Subcutaneous abdominal adipose tissue (tissue), 5 donors: ENCODE measurements around the gene SLC39A10.
"Not testable (repeated sequence)": the region's sequence is repeated elsewhere in the genome, so short reads cannot be mapped to it uniquely, and the experiment has no call there.

Experiments used
- H3K27ac ChIP-seq: one replicate; pipeline ENCODE4 v1.7.0; 2013; ENCODE audit warnings: low read depth, mild to moderate bottlenecking, inconsistent platforms, low read length, moderate library complexity
- H3K27me3 ChIP-seq, 5 donors: one replicate each; pipeline ENCODE4 v1.7.0; 2013; ENCODE audit warnings: low read length in 5 of 5, inconsistent platforms in 1 of 5; ENCODE audit not compliant: control insufficient read depth in 5 of 5, insufficient read depth in 4 of 5
- H3K36me3 ChIP-seq, 5 donors: one replicate each; pipeline ENCODE4 v1.7.0; 2013; ENCODE audit warnings: low read length in 5 of 5; ENCODE audit not compliant: control insufficient read depth in 5 of 5, insufficient read depth in 5 of 5
- H3K4me1 ChIP-seq, 5 donors: one replicate each; pipeline ENCODE4 v1.7.0; 2013; ENCODE audit warnings: low read length in 5 of 5, mild to moderate bottlenecking in 3 of 5, moderate library complexity in 1 of 5; ENCODE audit not compliant: control insufficient read depth in 5 of 5, insufficient read depth in 5 of 5
- H3K4me3 ChIP-seq, 5 donors: one replicate each; pipeline ENCODE4 v1.7.0; 2013; ENCODE audit warnings: low read length in 5 of 5, low read depth in 1 of 5
- H3K9ac ChIP-seq, 5 donors: one replicate each; pipeline ENCODE4 v1.7.0; 2013; ENCODE audit warnings: low read length in 5 of 5, mild to moderate bottlenecking in 4 of 5, moderate library complexity in 3 of 5
- H3K9me3 ChIP-seq, 5 donors: one replicate each; pipeline ENCODE4 v1.7.0; 2013; ENCODE audit warnings: low read length in 5 of 5; ENCODE audit not compliant: control insufficient read depth in 5 of 5
- donor health status: healthy.
- donor health status: healthy.
- donor health status: healthy.
- donor health status: healthy.
- donor health status: healthy.

The SLC39A10 gene

GRCh38 chr2:195644708-195645107 lies 12.3 kb upstream of the SLC39A10 start:
- not testable (repeated sequence) for H3K27ac ChIP-seq, H3K9ac ChIP-seq, H3K27me3 ChIP-seq, H3K4me1 ChIP-seq, H3K4me3 ChIP-seq, H3K36me3 ChIP-seq, H3K9me3 ChIP-seq

GRCh38 chr2:195645413-195645812 lies 11.6 kb upstream of the SLC39A10 start:
- H3K9ac ChIP-seq = no peak overlapping the region

GRCh38 chr2:195646424-195646823 lies 10.6 kb upstream of the SLC39A10 start:
- Histone ChIP-seq H3K4me1 (peaks cover 0 to 2% (median 0%) of the 10 kb centered on the region in 5 donors), H3K9me3 (no peaks in the 10 kb centered on the region), H3K27me3 (no peaks in the 10 kb centered on the region), H3K27ac (no peak overlapping the region), H3K36me3 (no peaks in the 10 kb centered on the region), H3K9ac (no peak overlapping the region), H3K4me3 (no peak overlapping the region)

More at GRCh38 chr2:195645413-195645812, 11.6 kb upstream of the SLC39A10 start:
- Histone ChIP-seq H3K27me3 (no peaks in the 10 kb centered on the region), H3K9me3 (no peaks in the 10 kb centered on the region), H3K36me3 (no peaks in the 10 kb centered on the region), H3K4me3 (no peak overlapping the region), H3K4me1 (peaks cover 0 to 2% (median 0%) of the 10 kb centered on the region in 5 donors), H3K27ac (no peak overlapping the region)

GRCh38 chr2:195647302-195647701 lies 9.7 kb upstream of the SLC39A10 start:
- H3K9me3 ChIP-seq = no peaks in the 10 kb centered on the region
- no peak overlapping the region for H3K27ac ChIP-seq
- H3K4me3 ChIP-seq = no peak overlapping the region
- H3K4me1 ChIP-seq = peaks cover 0 to 2% (median 0%) of the 10 kb centered on the region in 5 donors
- no peaks in the 10 kb centered on the region for H3K27me3 ChIP-seq
- no peak overlapping the region for H3K9ac ChIP-seq
- H3K36me3 ChIP-seq = no peaks in the 10 kb centered on the region

GRCh38 chr2:195648370-195648769 lies 8.7 kb upstream of the SLC39A10 start:
- H3K9me3 ChIP-seq, H3K4me1 ChIP-seq, H3K36me3 ChIP-seq, H3K27me3 ChIP-seq, H3K4me3 ChIP-seq, H3K9ac ChIP-seq, H3K27ac ChIP-seq: not testable (repeated sequence)

GRCh38 chr2:195648787-195649186 lies 8.2 kb upstream of the SLC39A10 start:
- H3K4me1 ChIP-seq = peaks cover 0 to 2% (median 0%) of the 10 kb centered on the region in 5 donors
- no peak overlapping the region for H3K4me3 ChIP-seq
- H3K27ac ChIP-seq = no peak overlapping the region
- no peaks in the 10 kb centered on the region for H3K9me3 ChIP-seq
- no peaks in the 10 kb centered on the region for H3K36me3 ChIP-seq
- no peaks in the 10 kb centered on the region for H3K27me3 ChIP-seq
- H3K9ac ChIP-seq = no peak overlapping the region

GRCh38 chr2:195649629-195650190 lies 7.3 kb upstream of the SLC39A10 start:
- Histone ChIP-seq H3K4me1 (peaks cover 0 to 2% (median 0%) of the 10 kb centered on the region in 5 donors), H3K27me3 (no peaks in the 10 kb centered on the region), H3K4me3 (no peak overlapping the region), H3K9me3 (no peaks in the 10 kb centered on the region), H3K36me3 (no peaks in the 10 kb centered on the region), H3K9ac (no peak overlapping the region), H3K27ac (no peak overlapping the region)

GRCh38 chr2:195651046-195651445 lies 6.0 kb upstream of the SLC39A10 start:
- Histone ChIP-seq H3K4me3 (no peak overlapping the region), H3K27me3 (no peaks in the 10 kb centered on the region), H3K27ac (no peak overlapping the region), H3K9ac (no peak overlapping the region), H3K36me3 (no peaks in the 10 kb centered on the region), H3K4me1 (peaks cover 0 to 2% (median 0%) of the 10 kb centered on the region in 5 donors), H3K9me3 (no peaks in the 10 kb centered on the region)

GRCh38 chr2:195652911-195653310 lies 4.1 kb upstream of the SLC39A10 start:
- no peaks in the 10 kb centered on the region for H3K36me3 ChIP-seq
- H3K27ac ChIP-seq = no peak overlapping the region
- no peaks in the 10 kb centered on the region for H3K9me3 ChIP-seq
- H3K27me3 ChIP-seq = no peaks in the 10 kb centered on the region
- H3K4me3 ChIP-seq = no peak overlapping the region
- H3K9ac ChIP-seq = no peak overlapping the region
- peaks cover 0 to 6% (median 4%) of the 10 kb centered on the region in 5 donors for H3K4me1 ChIP-seq

GRCh38 chr2:195656161-195656858 lies 716 bp upstream of the SLC39A10 start:
- Histone ChIP-seq H3K27me3 (no peaks in the 10 kb centered on the region), H3K9ac (peak overlapping the region; percentile 9 to 80 (median 66)), H3K9me3 (no peaks in the 10 kb centered on the region), H3K4me3 (peak overlapping the region; percentile 60 to 87 (median 82)), H3K36me3 (no peaks in the 10 kb centered on the region), H3K27ac (peak overlapping the region; percentile 96), H3K4me1 (peaks cover 3 to 32% (median 27%) of the 10 kb centered on the region in 5 donors)
